Glomerular visceral epithelial cell (primary cell): Measurements from ENCODE around the gene GPR137.

ENCODE experiments used
- DNase-seq: peaks from one replicate; pipeline ENCODE4 v3.0.0-alpha.2; 2016; ENCODE audit errors: extremely low spot score

Gene GPR137

GRCh38 chr11:64264371-64264852 is 21.2 kb upstream of the GPR137 start:
- no peak for DNase-seq

GRCh38 chr11:64265176-64266160 is 20.2 kb upstream of the GPR137 start:
- no peak for DNase-seq

- peak; percentile 30 for DNase-seq
Observed at GRCh38 chr11:64266339-64266738, 19.3 kb upstream of the GPR137 start.

DNA sequence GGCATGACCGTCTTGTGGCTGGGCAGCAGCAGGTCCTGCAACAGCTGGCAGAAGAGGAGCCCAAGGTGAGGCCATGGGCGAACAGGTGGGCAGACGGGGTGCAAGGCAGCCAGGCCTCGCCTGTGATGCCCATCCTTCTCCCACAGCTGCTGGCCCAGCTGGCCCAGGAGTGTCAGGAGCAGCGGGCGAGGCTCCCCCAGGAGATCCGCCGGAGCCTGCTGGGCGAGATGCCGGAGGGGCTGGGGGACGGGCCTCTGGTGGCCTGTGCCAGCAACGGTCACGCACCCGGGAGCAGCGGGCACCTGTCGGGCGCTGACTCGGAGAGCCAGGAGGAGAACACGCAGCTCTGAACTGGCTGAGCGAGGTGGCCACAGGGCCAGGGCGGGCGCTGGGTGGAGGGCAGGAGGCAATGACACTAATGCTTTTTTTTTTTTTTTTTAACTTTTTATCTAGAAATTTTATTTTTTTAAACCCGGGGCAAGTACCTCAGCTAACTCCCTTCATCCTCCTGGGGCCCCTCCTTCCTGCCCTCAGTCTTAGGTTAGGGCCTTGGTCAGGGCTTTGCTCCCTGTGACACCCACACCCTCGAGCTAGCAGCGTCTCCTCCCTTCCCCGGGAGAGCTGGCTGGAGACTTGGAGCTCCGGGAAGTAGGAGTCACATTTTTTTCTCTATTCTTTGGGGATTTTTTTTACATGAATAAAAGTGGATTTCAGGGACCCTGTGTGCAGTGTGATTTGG is 18.3 kb upstream of the GPR137 start:
- DNase-seq, result no peak

GRCh38 chr11:64268025-64268892 is 17.4 kb upstream of the GPR137 start:
- DNase-seq, result peak; percentile 27

DNA sequence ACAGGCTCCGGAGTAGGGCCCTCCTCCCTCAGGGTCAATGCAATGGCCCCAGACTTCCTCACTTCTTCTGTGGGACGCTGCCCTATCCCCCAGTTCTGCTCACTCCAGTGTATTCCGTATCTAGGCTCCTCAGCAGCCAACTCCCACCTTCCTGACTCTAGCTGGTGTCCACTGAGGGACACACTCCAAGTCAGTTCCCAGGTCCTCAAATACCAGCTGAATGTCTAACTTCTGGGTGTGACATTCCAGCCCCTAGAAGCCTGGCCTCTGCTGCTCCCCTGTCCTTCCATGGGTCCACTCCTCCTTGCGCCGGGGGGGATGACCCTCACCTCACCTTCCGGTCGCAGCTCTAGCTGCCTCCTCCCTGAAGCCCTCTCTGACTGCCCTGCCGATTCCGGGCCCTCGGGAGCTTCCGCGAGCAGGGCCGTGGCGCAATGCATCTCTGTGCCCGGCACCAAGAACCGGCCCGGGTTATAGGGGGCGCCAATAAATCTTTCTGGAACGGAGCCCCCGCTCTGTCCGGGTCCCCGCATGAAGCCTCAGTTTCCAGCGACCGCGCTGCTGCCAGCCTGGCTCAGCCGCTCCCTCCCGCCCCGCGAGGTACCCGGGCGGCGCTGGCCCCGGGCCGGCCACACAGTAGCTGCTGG is 16.6 kb upstream of the GPR137 start:
- peak; percentile 59 for DNase-seq

- DNase-seq, result peak; percentile 99
Observed at GRCh38 chr11:64269540-64270220, 16.0 kb upstream of the GPR137 start.

- no peak for DNase-seq
Observed at GRCh38 chr11:64275031-64275800, 10.4 kb upstream of the GPR137 start.

GRCh38 chr11:64275841-64276240 is 9.8 kb upstream of the GPR137 start:
- DNase-seq, result no peak

DNA sequence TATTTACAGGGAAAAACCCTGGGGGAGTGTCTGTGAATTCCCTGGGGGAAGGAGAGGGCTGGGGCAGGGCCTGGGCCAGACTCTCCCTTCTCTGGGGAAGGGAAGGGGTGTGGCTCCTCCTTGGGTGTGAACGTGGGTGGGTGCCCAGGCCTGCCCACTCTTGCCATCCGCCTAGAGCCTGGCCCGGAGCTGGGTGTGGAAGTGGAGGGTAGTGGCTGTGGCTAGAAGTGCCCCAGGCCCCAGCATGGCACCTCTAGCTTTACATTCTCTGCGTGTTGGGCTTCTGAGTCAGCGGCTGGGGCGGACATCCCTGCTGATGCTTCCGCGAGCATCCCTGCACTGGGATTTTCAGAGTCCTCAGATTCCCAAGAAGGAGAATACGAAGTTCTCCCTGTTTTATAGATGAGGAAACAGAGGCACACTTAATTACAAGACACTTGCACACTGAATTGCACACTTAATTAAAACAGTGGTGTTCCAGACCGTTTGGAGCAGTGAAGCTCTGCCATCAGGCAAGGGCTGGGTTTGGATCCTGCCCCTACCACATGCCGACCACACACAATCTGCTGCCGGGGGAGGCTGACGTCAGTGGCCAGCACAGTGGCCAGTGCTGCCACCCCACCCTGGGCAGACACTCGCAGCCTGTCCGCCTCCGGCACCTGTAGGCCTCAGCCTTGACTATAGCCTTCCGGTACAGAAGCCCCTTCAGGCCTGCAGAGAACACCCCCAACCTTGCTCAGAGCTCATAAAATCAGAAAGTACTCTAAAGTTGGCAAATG is 8.8 kb upstream of the GPR137 start:
- no peak for DNase-seq

DNA sequence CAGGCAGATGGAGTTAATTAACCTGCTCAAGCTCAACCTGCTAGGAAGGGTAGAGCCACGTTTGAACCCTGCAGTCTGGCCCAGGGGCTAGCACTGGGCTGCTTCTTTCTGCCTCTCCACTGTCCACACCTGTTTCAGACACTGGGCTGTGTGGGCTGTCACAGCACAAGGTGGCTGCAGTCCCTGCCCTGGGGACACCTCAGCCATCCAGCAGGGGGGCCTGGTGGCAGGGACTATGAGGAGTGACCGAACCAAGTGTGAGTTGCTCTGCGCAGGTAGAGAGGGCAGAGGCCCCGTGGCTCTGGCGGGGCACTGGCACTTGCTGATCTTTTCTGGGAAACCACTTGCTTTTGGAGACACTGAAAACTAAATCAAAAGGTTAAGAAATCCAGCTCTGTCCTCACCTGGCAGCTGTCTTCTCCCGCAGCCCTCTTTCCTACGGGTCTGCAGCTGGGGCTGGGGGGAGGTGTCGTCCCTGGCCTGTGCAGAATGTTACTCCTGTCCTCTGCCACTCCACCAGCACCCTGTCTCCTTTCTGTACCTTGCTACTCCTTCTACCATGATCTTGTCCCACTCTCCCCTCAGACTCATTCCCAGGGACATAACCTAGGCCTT is 7.0 kb upstream of the GPR137 start:
- DNase-seq, result no peak

DNA sequence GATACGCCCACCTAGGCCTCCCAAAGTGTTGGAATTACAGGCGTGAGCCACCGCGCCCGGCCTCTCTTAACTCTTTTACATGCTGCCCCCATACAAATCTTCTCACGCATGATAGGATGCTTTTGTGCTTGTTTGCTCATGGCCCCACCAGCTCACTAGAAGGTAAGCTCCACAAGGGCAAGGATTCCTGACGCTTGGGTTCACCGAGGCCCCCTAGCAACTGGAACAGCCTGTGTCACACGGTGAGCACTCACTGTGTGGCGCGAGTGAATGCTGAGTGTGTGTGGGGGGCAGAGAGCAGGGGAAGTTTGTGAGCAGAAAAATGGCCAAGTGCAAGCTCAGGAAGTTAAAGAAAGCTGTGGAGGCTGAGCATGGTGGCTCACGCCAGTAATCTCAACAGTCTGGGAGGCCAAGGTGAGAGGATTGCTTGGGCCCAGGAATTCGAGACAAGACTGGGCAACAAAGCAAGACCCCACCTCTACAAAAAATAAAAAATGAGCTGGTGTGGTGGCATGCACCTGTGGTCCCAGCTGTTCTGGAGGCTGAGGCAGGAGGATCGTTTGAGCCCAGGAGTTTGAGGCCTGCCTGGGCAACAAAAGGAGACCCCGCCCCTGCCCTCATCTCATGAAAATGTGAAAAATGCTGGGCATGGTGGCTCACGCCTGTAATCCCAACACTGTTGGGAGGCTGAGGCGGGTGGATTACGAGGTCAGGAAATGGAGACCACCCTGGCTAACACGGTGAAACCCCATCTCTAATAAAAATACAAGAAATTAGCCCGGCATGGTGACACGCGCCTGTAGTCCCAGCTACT is 3.5 kb upstream of the GPR137 start:
- no peak for DNase-seq

- no peak for DNase-seq
Observed at GRCh38 chr11:64283092-64283491, 2.6 kb upstream of the GPR137 start.

- peak; percentile 92 for DNase-seq
Observed at GRCh38 chr11:64284048-64284961, 1.3 kb upstream of the GPR137 start, which contains the start of gene BAD. TSS of gene BAD (minus strand) at chr11:64284665. CDS start at chr11:64284368, 297 bp downstream.

DNA sequence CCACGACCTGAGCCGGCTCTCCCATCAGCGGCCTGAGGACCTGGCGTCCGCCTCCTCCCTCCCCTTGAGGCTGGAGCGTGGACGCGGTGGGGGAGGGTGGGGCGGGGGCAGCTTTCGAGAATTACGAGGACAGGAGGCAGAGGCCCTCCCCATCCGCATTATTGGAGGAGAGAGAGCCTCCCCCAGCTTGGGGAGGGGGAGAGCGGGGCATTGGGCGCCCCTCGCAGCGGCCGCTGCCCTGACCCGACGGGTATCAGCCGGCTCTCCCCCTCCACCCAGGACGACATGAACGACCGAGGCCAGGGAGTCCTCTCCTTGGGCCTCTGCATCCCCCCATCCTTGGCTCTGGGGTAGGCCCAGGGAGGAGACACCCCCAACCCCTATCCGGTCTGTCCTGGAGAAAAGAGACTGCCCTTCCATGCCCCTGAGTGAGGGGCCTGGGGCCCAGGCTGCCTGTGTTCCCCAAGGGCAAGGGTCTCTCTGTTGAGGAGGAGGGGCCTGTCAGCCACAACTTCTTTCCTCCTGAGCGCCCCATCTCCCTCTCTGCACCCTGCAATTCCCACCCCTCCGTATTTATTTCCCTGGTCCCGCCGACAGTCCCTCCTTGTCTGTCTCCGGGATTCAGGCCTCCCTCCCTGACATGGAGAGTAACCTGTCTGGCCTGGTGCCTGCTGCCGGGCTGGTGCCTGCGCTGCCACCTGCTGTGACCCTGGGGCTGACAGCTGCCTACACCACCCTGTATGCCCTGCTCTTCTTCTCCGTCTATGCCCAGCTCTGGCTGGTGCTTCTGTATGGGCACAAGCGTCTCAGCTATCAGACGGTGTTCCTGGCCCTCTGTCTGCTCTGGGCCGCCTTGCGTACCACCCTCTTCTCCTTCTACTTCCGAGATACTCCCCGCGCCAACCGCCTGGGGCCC is 495 bp downstream of the GPR137 start:
- peak; percentile 36 for DNase-seq
